GM21786 (cell line): Measurements from ENCODE around the gene A2M.

Experiments
- ATAC-seq: cut with Tn5 transposase; IDR thresholded peaks from one replicate; pipeline ENCODE4 v1.9.1; 2021; ENCODE audit not compliant: unreplicated experiment

The A2M gene

GRCh38 chr12:9099552-9100190 lies 16.0 kb downstream of the A2M start:
- ATAC-seq = no peak

GRCh38 chr12:9098463-9099026 lies 17.2 kb downstream of the A2M start:
- ATAC-seq = no peak

GRCh38 chr12:9098115-9098452 lies 17.6 kb downstream of the A2M start:
- ATAC-seq = no peak

GRCh38 chr12:9096563-9097176 lies 19.0 kb downstream of the A2M start:
- ATAC-seq = no peak

- ATAC-seq = no peak
Measured at GRCh38 chr12:9095322-9095721, 20.4 kb downstream of the A2M start.

GRCh38 chr12:9094512-9095206 lies 21.1 kb downstream of the A2M start:
- ATAC-seq = no peak

- no peak for ATAC-seq
Measured at GRCh38 chr12:9091891-9092598, 23.7 kb downstream of the A2M start.

- ATAC-seq = no peak
Measured at GRCh38 chr12:9090220-9090619, 25.5 kb downstream of the A2M start.

- ATAC-seq = no peak
Measured at GRCh38 chr12:9087087-9087835, 28.5 kb downstream of the A2M start.

- no peak for ATAC-seq
Measured at GRCh38 chr12:9086087-9086486, 29.6 kb downstream of the A2M start.

GRCh38 chr12:9084417-9084816 lies 31.3 kb downstream of the A2M start:
- no peak for ATAC-seq

- no peak for ATAC-seq
Measured at GRCh38 chr12:9083793-9084192, 31.9 kb downstream of the A2M start.

GRCh38 chr12:9081667-9082427 lies 33.9 kb downstream of the A2M start:
- no peak for ATAC-seq

- ATAC-seq = no peak
Measured at GRCh38 chr12:9079883-9080675, 35.6 kb downstream of the A2M start.

GRCh38 chr12:9079082-9079481 lies 36.6 kb downstream of the A2M start:
- ATAC-seq = no peak

- no peak for ATAC-seq
Measured at GRCh38 chr12:9077152-9078031, 38.3 kb downstream of the A2M start.

- ATAC-seq = no peak
Measured at GRCh38 chr12:9076733-9077132, 39.0 kb downstream of the A2M start.

- ATAC-seq = no peak
Measured at GRCh38 chr12:9075138-9075535, 40.6 kb downstream of the A2M start.
